ENCODE data around the gene ZNF626. TPM values are rescaled to one million over a fixed set of nuclear protein-coding genes. Genes with fewer than 3 reads are reported as not detected.
"Not testable (repeated sequence)": the region's sequence is repeated elsewhere in the genome, so short reads cannot be mapped to it uniquely, and the experiment has no call there.

ZNF626 gene
- total RNA-seq, 3 donors from 2014 or later: 14.7 to 40.0 (median 21.0) TPM

- Histone ChIP-seq H3K9me3 (peaks cover 23 to 41% of the 10 kb centered on the region in 2 donors), H3K4me3 (no peak overlapping the region), H3K4me1 (no peaks in the 10 kb centered on the region)
These were observed 45.3 kb downstream of the ZNF626 start for GRCh38 chr19:20616071-20616470.

GRCh38 chr19:20614971-20615370, 46.4 kb downstream of the ZNF626 start:
- peaks cover 13 to 30% of the 10 kb centered on the region in 2 donors for H3K9me3 ChIP-seq

More at GRCh38 chr19:20616071-20616470, 45.3 kb downstream of the ZNF626 start:
- H3K36me3 ChIP-seq: no peaks in the 10 kb centered on the region
- TF ChIP-seq POLR2A (IDR thresholded peaks at IDR 0.05): no peak
- no peak for TF ChIP-seq CTCF (IDR thresholded peaks at IDR 0.05)
- no peak for TF ChIP-seq POLR2AphosphoS5 (IDR thresholded peaks at IDR 0.05)
- intact Hi-C loops (cut with DNase I; ENCODE audit: low total_unique reads): no loop called here
- no peaks in the 10 kb centered on the region for H3K27me3 ChIP-seq
- DNase-seq (ENCODE audit: low spot score in 2 of 2): no peak
- H3K27ac ChIP-seq: no peak overlapping the region

GRCh38 chr19:20612711-20613316, 48.6 kb downstream of the ZNF626 start:
- TF ChIP-seq POLR2A (IDR thresholded peaks at IDR 0.05): no peak
- no peak for TF ChIP-seq CTCF (IDR thresholded peaks at IDR 0.05)
- TF ChIP-seq POLR2AphosphoS5 (IDR thresholded peaks at IDR 0.05): no peak
- Histone ChIP-seq H3K4me3 (peak overlapping the region in 2 of 3 donors; percentile 43 to 55), H3K27ac (no peak overlapping the region), H3K4me1 (no peaks in the 10 kb centered on the region), H3K36me3 (no peaks in the 10 kb centered on the region), H3K27me3 (no peaks in the 10 kb centered on the region), H3K9me3 (peaks cover 18 to 23% of the 10 kb centered on the region in 2 donors)
- intact Hi-C loops (cut with DNase I; ENCODE audit: low total_unique reads): no loop called here
- no peak for DNase-seq (ENCODE audit: low spot score in 2 of 2)

More at GRCh38 chr19:20614971-20615370, 46.4 kb downstream of the ZNF626 start:
- H3K36me3 ChIP-seq; DNase-seq (ENCODE audit: low spot score in 2 of 2); H3K27ac ChIP-seq; H3K27me3 ChIP-seq; H3K4me3 ChIP-seq; intact Hi-C loops (cut with DNase I; ENCODE audit: low total_unique reads); H3K4me1 ChIP-seq: not testable (repeated sequence)

GRCh38 chr19:20611866-20612265, 49.5 kb downstream of the ZNF626 start:
- Histone ChIP-seq H3K9me3 (peaks cover 14 to 19% of the 10 kb centered on the region in 2 donors), H3K4me1 (no peaks in the 10 kb centered on the region), H3K36me3 (no peaks in the 10 kb centered on the region), H3K27ac (peak overlapping the region in 1 of 2 donors; percentile 14), H3K4me3 (peak overlapping the region in 2 of 3 donors; percentile 43 to 55), H3K27me3 (no peaks in the 10 kb centered on the region)
- intact Hi-C loops (cut with DNase I; ENCODE audit: low total_unique reads): no loop called here
- no peak for DNase-seq (ENCODE audit: low spot score in 2 of 2)
- TF ChIP-seq POLR2AphosphoS5 (IDR thresholded peaks at IDR 0.05) (no peak), CTCF (IDR thresholded peaks at IDR 0.05) (no peak), POLR2A (IDR thresholded peaks at IDR 0.05) (no peak)

- no peaks in the 10 kb centered on the region for H3K4me1 ChIP-seq
- H3K4me3 ChIP-seq: no peak overlapping the region
- H3K27me3 ChIP-seq: no peaks in the 10 kb centered on the region
- H3K36me3 ChIP-seq: no peaks in the 10 kb centered on the region
- TF ChIP-seq CTCF (IDR thresholded peaks at IDR 0.05) (no peak), POLR2AphosphoS5 (IDR thresholded peaks at IDR 0.05) (no peak), POLR2A (IDR thresholded peaks at IDR 0.05) (no peak)
- DNase-seq (ENCODE audit: low spot score in 2 of 2): no peak
- H3K9me3 ChIP-seq: peaks cover 12 to 21% of the 10 kb centered on the region in 2 donors
- H3K27ac ChIP-seq: no peak overlapping the region
- intact Hi-C loops (cut with DNase I; ENCODE audit: low total_unique reads): loop anchor here (10.0 kb wide), 1 partner anchor 1013 kb away; no protein-coding TSS in a partner anchor
These were observed 53.4 kb downstream of the ZNF626 start for GRCh38 chr19:20607943-20608342.

Other genes starting within 250 kb of the ZNF626 start
- 10 to 100 TPM in 2 of 3 donors, 1 to 10 TPM in 1; 7.5 to 64.1 (median 42.9) TPM for gene ZNF737, start 95.8 kb downstream of the ZNF626 start, total RNA-seq
- gene ZNF66, start 114.7 kb upstream of the ZNF626 start, total RNA-seq: 10 to 100 TPM in 2 of 3 donors, 1 to 10 TPM in 1; 4.2 to 17.3 (median 15.4) TPM

Data from breast epithelium (tissue), 4 donors.